ENCODE measurements around the gene SCD5.

The SCD5 gene

DNA sequence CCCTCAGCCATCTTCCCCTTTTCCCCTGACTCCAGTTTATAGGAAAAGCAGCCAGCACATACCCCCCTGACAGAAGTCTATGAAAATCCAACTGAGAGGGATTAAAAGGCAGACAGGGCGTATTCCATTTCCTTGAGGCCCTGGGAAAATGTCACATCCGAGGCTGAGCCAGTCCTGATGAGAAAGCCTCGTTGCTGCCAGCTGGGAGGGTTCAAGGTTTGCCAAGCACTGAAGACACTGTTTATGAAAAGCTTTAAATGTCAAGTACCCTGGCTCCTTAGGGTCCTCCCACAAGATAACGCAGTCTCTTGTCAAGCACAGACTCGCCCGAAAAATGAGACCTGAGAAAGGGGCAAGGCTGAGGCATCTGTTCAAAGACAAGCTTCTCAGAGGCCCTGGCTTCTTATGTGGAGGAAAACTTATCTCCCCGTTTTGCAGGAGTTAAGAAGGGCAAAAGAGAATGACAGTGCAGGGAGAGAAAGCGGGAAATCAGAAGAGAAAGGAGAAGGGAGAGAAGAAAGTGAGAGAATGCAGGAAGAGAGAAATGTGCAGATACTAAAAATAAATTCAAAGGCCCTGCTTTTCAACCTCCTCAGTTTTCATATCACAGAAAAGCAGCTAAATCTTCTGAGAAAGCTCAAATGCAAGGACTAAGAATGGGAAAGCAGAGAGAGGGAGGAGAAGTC lies 44.7 kb downstream of the SCD5 start:
- H3K27ac ChIP-seq = no peak overlapping the region
- no peak overlapping the region; the same call in 1 of the 2 replicates for H3K4me2 ChIP-seq
- no peak for TF ChIP-seq CTCF (conservative IDR thresholded peaks at IDR 0.05; ENCODE audit: low read depth, low read length)

DNA sequence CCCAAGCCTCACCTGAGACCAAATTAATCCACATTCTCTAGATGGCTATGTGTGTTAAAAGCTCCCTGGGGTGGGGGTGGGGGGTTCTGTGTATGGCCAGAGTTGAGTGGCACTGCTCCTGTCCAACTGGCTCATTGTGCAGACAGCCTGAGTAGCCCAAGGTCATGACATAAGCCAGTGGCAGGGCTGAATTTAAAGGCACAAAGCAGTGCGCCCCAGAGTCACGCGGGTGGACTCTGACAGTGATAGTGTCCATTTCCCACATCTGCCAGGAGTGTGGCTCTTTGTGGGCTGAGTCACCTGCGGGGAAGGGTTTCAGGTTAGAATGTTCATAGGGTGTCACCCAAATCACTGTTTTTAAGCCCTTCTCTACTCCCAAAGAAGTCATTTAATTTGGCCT lies 45.4 kb downstream of the SCD5 start:
- TF ChIP-seq CTCF (conservative IDR thresholded peaks at IDR 0.05; ENCODE audit: low read depth, low read length) = no peak
- H3K4me3 ChIP-seq (IDR thresholded peaks at IDR 0.05; ENCODE audit: insufficient read depth, low read depth, low read length) = no peak overlapping the region
- H3K4me1 ChIP-seq (ENCODE audit: low read depth, poor library complexity, severe bottlenecking) = peaks cover 16% of the 10 kb centered on the region
- no peak overlapping the region for H2AFZ ChIP-seq (ENCODE audit: low read depth)
- H3K9ac ChIP-seq = no peak overlapping the region
- no peaks in the 10 kb centered on the region for H4K20me1 ChIP-seq (ENCODE audit: insufficient read depth)
- H3K27me3 ChIP-seq (ENCODE audit: insufficient read depth, low read depth) = no peaks in the 10 kb centered on the region
- no peaks in the 10 kb centered on the region for H3K36me3 ChIP-seq (ENCODE audit: insufficient read depth)
- no peak overlapping the region; the same call in 1 of the 2 replicates for H3K4me2 ChIP-seq
- no peaks in the 10 kb centered on the region for H3K79me2 ChIP-seq (ENCODE audit: insufficient read depth, low read depth)
- no peak overlapping the region for H3K27ac ChIP-seq

More for the DNA sequence above, 44.7 kb downstream of the SCD5 start:
- Histone ChIP-seq H3K36me3 (ENCODE audit: insufficient read depth) (no peaks in the 10 kb centered on the region), H3K9ac (no peak overlapping the region), H4K20me1 (ENCODE audit: insufficient read depth) (no peaks in the 10 kb centered on the region), H3K79me2 (ENCODE audit: insufficient read depth, low read depth) (no peaks in the 10 kb centered on the region), H3K4me1 (ENCODE audit: low read depth, poor library complexity, severe bottlenecking) (peaks cover 16% of the 10 kb centered on the region), H2AFZ (ENCODE audit: low read depth) (no peak overlapping the region), H3K27me3 (ENCODE audit: insufficient read depth, low read depth) (no peaks in the 10 kb centered on the region), H3K4me3 (IDR thresholded peaks at IDR 0.05; ENCODE audit: insufficient read depth, low read depth, low read length) (no peak overlapping the region)

- Histone ChIP-seq H4K20me1 (ENCODE audit: insufficient read depth) (no peaks in the 10 kb centered on the region), H3K4me3 (IDR thresholded peaks at IDR 0.05; ENCODE audit: insufficient read depth, low read depth, low read length) (no peak overlapping the region), H2AFZ (ENCODE audit: low read depth) (no peak overlapping the region), H3K4me1 (ENCODE audit: low read depth, poor library complexity, severe bottlenecking) (peaks cover 9% of the 10 kb centered on the region), H3K27ac (no peak overlapping the region), H3K27me3 (ENCODE audit: insufficient read depth, low read depth) (no peaks in the 10 kb centered on the region), H3K79me2 (ENCODE audit: insufficient read depth, low read depth) (no peaks in the 10 kb centered on the region), H3K9ac (no peak overlapping the region), H3K4me2 (no peak overlapping the region), H3K36me3 (ENCODE audit: insufficient read depth) (no peaks in the 10 kb centered on the region)
- no peak for TF ChIP-seq CTCF (conservative IDR thresholded peaks at IDR 0.05; ENCODE audit: low read depth, low read length)
Measured at GRCh38 chr4:82748810-82749470, 49.7 kb downstream of the SCD5 start.

DNA sequence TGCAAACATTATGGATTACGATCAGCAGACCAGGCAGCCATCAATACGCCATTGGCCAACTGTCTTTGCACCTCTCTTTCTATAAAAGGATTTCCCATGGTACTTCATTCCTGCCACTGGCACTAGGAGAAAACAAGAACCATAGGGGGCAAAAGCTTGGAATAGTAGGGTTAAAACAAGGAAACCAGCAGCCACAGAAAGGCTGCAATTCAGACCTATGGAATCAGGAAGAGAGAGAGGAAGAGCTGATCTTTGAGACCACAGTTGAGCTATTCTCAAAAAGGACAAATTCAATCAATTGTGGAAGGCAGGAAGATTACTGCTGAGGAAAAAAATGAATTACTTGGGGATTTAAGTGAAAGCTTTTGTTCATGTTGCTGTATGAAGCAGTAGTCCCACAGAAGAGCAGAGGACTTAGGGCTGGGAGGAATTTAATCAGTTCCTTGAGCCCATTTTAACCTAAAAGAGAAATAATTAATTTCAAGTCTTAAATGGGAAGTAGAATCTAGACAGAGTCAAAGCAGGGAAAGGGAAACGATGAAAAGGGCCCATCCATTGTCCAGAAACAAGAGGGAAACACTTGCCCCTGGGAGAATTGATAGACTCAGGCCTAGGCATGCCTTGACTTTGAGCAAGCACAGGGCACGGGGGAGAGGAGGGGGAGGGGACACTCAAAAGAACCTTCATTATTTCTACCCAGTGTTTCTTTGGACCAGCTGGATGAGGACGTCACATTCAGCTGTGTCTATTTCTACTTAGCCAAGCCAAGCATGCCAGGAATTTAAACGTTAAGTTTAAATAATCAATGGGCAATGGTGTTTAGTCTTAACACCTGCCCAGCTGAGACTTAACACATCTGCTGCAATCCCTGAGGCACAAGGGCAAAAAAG lies 50.7 kb downstream of the SCD5 start:
- no peaks in the 10 kb centered on the region for H3K27me3 ChIP-seq (ENCODE audit: insufficient read depth, low read depth)
- no peak overlapping the region for H2AFZ ChIP-seq (ENCODE audit: low read depth)
- no peak overlapping the region for H3K9ac ChIP-seq
- no peaks in the 10 kb centered on the region for H3K4me1 ChIP-seq (ENCODE audit: low read depth, poor library complexity, severe bottlenecking)
- no peaks in the 10 kb centered on the region for H3K79me2 ChIP-seq (ENCODE audit: insufficient read depth, low read depth)
- no peak overlapping the region for H3K4me2 ChIP-seq
- no peak overlapping the region for H3K27ac ChIP-seq
- H3K4me3 ChIP-seq (IDR thresholded peaks at IDR 0.05; ENCODE audit: insufficient read depth, low read depth, low read length) = no peak overlapping the region
- no peaks in the 10 kb centered on the region for H4K20me1 ChIP-seq (ENCODE audit: insufficient read depth)
- TF ChIP-seq CTCF (conservative IDR thresholded peaks at IDR 0.05; ENCODE audit: low read depth, low read length) = no peak
- H3K36me3 ChIP-seq (ENCODE audit: insufficient read depth) = no peaks in the 10 kb centered on the region
